ENCODE results near the gene ELFN2.

GRCh38 chr22:37430941-37431340, 3.7 kb upstream of the ELFN2 start:
- no peak for TF ChIP-seq CTCF (conservative IDR thresholded peaks at IDR 0.05; ENCODE audit: low read depth, low read length)
- TF ChIP-seq EZH2 (IDR thresholded peaks at IDR 0.05; ENCODE audit: low read length, unreplicated experiment): no peak
